ENCODE data around the gene RAPGEF2.

- TF ChIP-seq CTCF (optimal IDR thresholded peaks at IDR 0.05 in 1 of 3, IDR thresholded peaks at IDR 0.05 in 1 of 3, conservative IDR thresholded peaks at IDR 0.05 in 1 of 3; ENCODE audit: extremely low read depth in 1 of 3, insufficient read depth in 2 of 3, low read length in 3 of 3), result no peak
- TF ChIP-seq EZH2 (IDR thresholded peaks at IDR 0.05; ENCODE audit: low read length), result no peak
Measured at GRCh38 chr4:159400558-159401225, 297.8 kb downstream of the RAPGEF2 start.

All from keratinocyte (primary cell).